KG1 (cell line): ENCODE measurements around the gene POLD4.
"Not testable (repeated sequence)": the region's sequence is repeated elsewhere in the genome, so short reads cannot be mapped to it uniquely, and the experiment has no call there.

ENCODE experiments used
- DNase-seq: peaks from one replicate; lab custom pipeline; 2025; lab: John Stamatoyannopoulos, UW

Gene POLD4

GRCh38 chr11:67351275-67352005 lies 1.9 kb downstream of the POLD4 start:
- DNase-seq = peak; percentile 51

- no peak for DNase-seq
Observed at GRCh38 chr11:67349928-67350465, 3.3 kb downstream of the POLD4 start.

GRCh38 chr11:67349457-67349856 lies 3.9 kb downstream of the POLD4 start:
- no peak for DNase-seq

GRCh38 chr11:67349036-67349435 lies 4.3 kb downstream of the POLD4 start:
- no peak for DNase-seq

- no peak for DNase-seq
Observed at GRCh38 chr11:67347964-67348749, 5.2 kb downstream of the POLD4 start.

- DNase-seq = peak; percentile 41
Observed at GRCh38 chr11:67345920-67346819, 7.2 kb downstream of the POLD4 start.

GRCh38 chr11:67345247-67345919 lies 8.0 kb downstream of the POLD4 start:
- DNase-seq = no peak

- no peak for DNase-seq
Observed at GRCh38 chr11:67344264-67344663, 9.1 kb downstream of the POLD4 start.

GRCh38 chr11:67337257-67337656 lies 16.1 kb downstream of the POLD4 start:
- no peak for DNase-seq

- DNase-seq = no peak
Observed at GRCh38 chr11:67332081-67332691, 21.2 kb downstream of the POLD4 start.

- no peak for DNase-seq
Observed at GRCh38 chr11:67323526-67323925, 29.8 kb downstream of the POLD4 start.

GRCh38 chr11:67322049-67322448 lies 31.3 kb downstream of the POLD4 start:
- no peak for DNase-seq

- no peak for DNase-seq
Observed at GRCh38 chr11:67321313-67321871, 32.0 kb downstream of the POLD4 start.

GRCh38 chr11:67320691-67321090 lies 32.7 kb downstream of the POLD4 start:
- no peak for DNase-seq

- no peak for DNase-seq
Observed at GRCh38 chr11:67320011-67320410, 33.3 kb downstream of the POLD4 start.

- not testable (repeated sequence) for DNase-seq
Observed at GRCh38 chr11:67318876-67319275, 34.5 kb downstream of the POLD4 start.

GRCh38 chr11:67317888-67318555 lies 35.3 kb downstream of the POLD4 start:
- no peak for DNase-seq

- DNase-seq = peak; percentile 100
Observed at GRCh38 chr11:67317205-67317887, 36.0 kb downstream of the POLD4 start.

GRCh38 chr11:67316882-67317204 lies 36.5 kb downstream of the POLD4 start:
- no peak for DNase-seq
